PC-9 (cell line): ENCODE data around the gene BMF. TPM values are rescaled to one million over a fixed set of nuclear protein-coding genes. Genes with fewer than 3 reads are reported as not detected.

Experiments used
- BruUV-seq: library from RNA; stranded (reverse); fragments of 400-500 nt; replicated peaks from 2 replicates; lab custom pipeline; 2021; lab: Mats Ljungman, UMichigan
- CTCF ChIA-PET: fragments of 300-600 bp; sonication (Branson Sonifier 250); formaldehyde crosslinking; loops from one replicate; lab custom pipeline; 2022; ENCODE audit warnings: antibody characterized with exemption; lab: Charles Lee
- POLR2A ChIA-PET: fragments of 300-600 bp; sonication (Branson Sonifier 250); formaldehyde crosslinking; loops from one replicate; lab custom pipeline; 2022; ENCODE audit warnings: antibody characterized with exemption; ENCODE audit not compliant: unreplicated experiment; lab: Charles Lee
- DNase-seq, 2 experiments: peaks; one replicate each; pipeline versions ENCODE4 v3.0.0 to v3.0.0-alpha.2; 2015 to 2022; ENCODE audit warnings: mixed read lengths in 1 of 2
- H2AFZ ChIP-seq: fragments of 200-600 bp; sonication (generic); 2 replicates; pipeline ENCODE4 v1.8.1; 2017; ENCODE audit warnings: antibody characterized with exemption
- H3F3A ChIP-seq: fragments of 200-600 bp; sonication (generic); 2 replicates; pipeline ENCODE4 v1.8.1; 2017; ENCODE audit warnings: antibody characterized with exemption, mild to moderate bottlenecking, low read depth; ENCODE audit not compliant: insufficient read depth
- H3K27ac ChIP-seq: fragments of 200-600 bp; sonication (generic); 2 replicates; pipeline ENCODE4 v1.6.1; 2016; ENCODE audit warnings: mixed run types
- H3K27me3 ChIP-seq: fragments of 200-600 bp; sonication (generic); 2 replicates; pipeline ENCODE4 v1.6.1; 2016; ENCODE audit warnings: low read depth, mixed run types; ENCODE audit not compliant: insufficient read depth
- H3K36me3 ChIP-seq: fragments of 200-600 bp; sonication (generic); 2 replicates; pipeline ENCODE4 v1.6.1; 2016; ENCODE audit warnings: low read depth, mixed run types
- H3K4me1 ChIP-seq: fragments of 200-600 bp; sonication (generic); replicated peaks from 2 replicates; pipeline ENCODE4 v1.6.1; 2016; ENCODE audit warnings: mixed run types; ENCODE audit not compliant: insufficient read depth
- H3K4me2 ChIP-seq: fragments of 200-600 bp; sonication (generic); 2 replicates; pipeline ENCODE4 v1.6.1; 2017; ENCODE audit warnings: mixed run types
- H3K4me3 ChIP-seq: fragments of 200-600 bp; sonication (generic); 2 replicates; pipeline ENCODE4 v1.6.1; 2016; ENCODE audit warnings: mixed run types
- H3K79me2 ChIP-seq: fragments of 200-600 bp; sonication (generic); 2 replicates; pipeline ENCODE4 v1.6.1; 2017; ENCODE audit warnings: low read depth, mixed run types
- H3K9me2 ChIP-seq: fragments of 200-600 bp; sonication (generic); 2 replicates; pipeline ENCODE4 v1.8.1; 2017; ENCODE audit warnings: mild to moderate bottlenecking; ENCODE audit not compliant: insufficient read depth
- H3K9me3 ChIP-seq: fragments of 200-600 bp; sonication (generic); 2 replicates; pipeline ENCODE4 v1.8.1; 2016; ENCODE audit warnings: low read depth; ENCODE audit not compliant: insufficient read depth
- H4K20me1 ChIP-seq: fragments of 200-600 bp; sonication (generic); 2 replicates; pipeline ENCODE4 v1.8.1; 2017; ENCODE audit not compliant: insufficient read depth
- CTCF ChIP-seq: fragments of 200-600 bp; sonication (generic); conservative IDR thresholded peaks from 2 replicates; pipeline ENCODE4 v1.6.1; 2017; ENCODE audit warnings: mixed run types, antibody characterized with exemption, mild to moderate bottlenecking, moderate library complexity
- EZH2 ChIP-seq: fragments of 200-600 bp; sonication (generic); IDR thresholded peaks from 2 replicates; pipeline ENCODE4 v1.8.0; 2017; ENCODE audit warnings: antibody characterized with exemption, low read depth
- intact Hi-C: fragments of 100-400 bp; cut with micrococcal nuclease; formaldehyde crosslinking; loops from one replicate; pipeline ENCODE4 v1.10.0; 2022; ENCODE audit not compliant: unreplicated experiment
- total RNA-seq: library from RNA; stranded (reverse); gene quantifications from 2 replicates; pipeline ENCODE4 v1.2.3, GENCODE V29; 2021

Gene BMF
- total RNA-seq, 1 experiment from 2014 or later, result 11.0 TPM

GRCh38 chr15:40047415-40048210 is 61.1 kb downstream of the BMF start:
- H2AFZ ChIP-seq, result 0 out of 2 replicates have a peak overlapping the region, but pooled peaks have one; percentile 21
- H3K36me3 ChIP-seq, result no peaks in the 10 kb centered on the region
- peaks cover 32% of the 10 kb centered on the region for H3F3A ChIP-seq
- no peaks in the 10 kb centered on the region for H4K20me1 ChIP-seq
- DNase-seq, result peak; percentile 49 to 82
- TF ChIP-seq CTCF (no peak), EZH2 (no peak)
- ChIA-PET CTCF (interaction anchor here (0.6 to 4.4 kb wide), 4 partner anchors 58 to 170 kb away, joined by 3 to 67 read pairs (median 4); no protein-coding TSS in a partner anchor), POLR2A (interaction anchor here (0.6 to 0.7 kb wide), 3 partner anchors 52 to 1308 kb away, joined by 3 to 5 read pairs (median 4); no protein-coding TSS in a partner anchor)
- no peaks in the 10 kb centered on the region for H3K9me3 ChIP-seq
- no peaks in the 10 kb centered on the region for H3K9me2 ChIP-seq
- H3K79me2 ChIP-seq, result no peaks in the 10 kb centered on the region
- peak overlapping the region; percentile 94 for H3K27ac ChIP-seq
- peak overlapping the region; percentile 61 for H3K4me2 ChIP-seq
- no peaks in the 10 kb centered on the region for H3K27me3 ChIP-seq
- intact Hi-C loops, result loop anchor here (1.0 kb wide), 1 partner anchor 115 kb away; no protein-coding TSS in a partner anchor
- no peak overlapping the region for H3K4me3 ChIP-seq
- peaks cover 55% of the 10 kb centered on the region for H3K4me1 ChIP-seq
- no TSS peak for BruUV-seq

GRCh38 chr15:40046721-40047414 is 61.8 kb downstream of the BMF start:
- no peaks in the 10 kb centered on the region for H3K9me2 ChIP-seq
- H4K20me1 ChIP-seq, result no peaks in the 10 kb centered on the region
- peaks cover 48% of the 10 kb centered on the region for H3K4me1 ChIP-seq
- H3K27ac ChIP-seq, result peak overlapping the region; percentile 94
- peak overlapping the region; percentile 61 for H3K4me2 ChIP-seq
- no peaks in the 10 kb centered on the region for H3K79me2 ChIP-seq
- H3F3A ChIP-seq, result peaks cover 32% of the 10 kb centered on the region
- no peak overlapping the region for H2AFZ ChIP-seq
- CTCF ChIA-PET, result interaction anchor here (0.6 to 4.4 kb wide), 4 partner anchors 58 to 115 kb away, joined by 3 to 67 read pairs (median 4); partner anchors contain the start of gene BMF
- intact Hi-C loops, result loop anchor here (1.0 kb wide), 1 partner anchor 115 kb away; no protein-coding TSS in a partner anchor
- BruUV-seq, result no TSS peak
- TF ChIP-seq CTCF (no peak), EZH2 (no peak)
- DNase-seq, result peak in 1 of 2 experiments; percentile 76
- no peaks in the 10 kb centered on the region for H3K27me3 ChIP-seq
- H3K9me3 ChIP-seq, result no peaks in the 10 kb centered on the region
- POLR2A ChIA-PET, result interaction anchor here (0.6 to 0.7 kb wide), 3 partner anchors 53 to 968 kb away, joined by 3 to 5 read pairs (median 4); partner anchors contain the start of gene BUB1B
- no peak overlapping the region for H3K4me3 ChIP-seq
- H3K36me3 ChIP-seq, result no peaks in the 10 kb centered on the region

GRCh38 chr15:40045572-40046217 is 63.0 kb downstream of the BMF start:
- Histone ChIP-seq H4K20me1 (no peaks in the 10 kb centered on the region), H3K79me2 (no peaks in the 10 kb centered on the region), H3K27me3 (no peaks in the 10 kb centered on the region), H3K9me2 (no peaks in the 10 kb centered on the region), H3K4me3 (no peak overlapping the region), H3K4me1 (peaks cover 46% of the 10 kb centered on the region), H3K27ac (no peak overlapping the region), H2AFZ (no peak overlapping the region), H3K4me2 (peak overlapping the region; percentile 81), H3K9me3 (no peaks in the 10 kb centered on the region), H3K36me3 (no peaks in the 10 kb centered on the region), H3F3A (peaks cover 24% of the 10 kb centered on the region)
- CTCF ChIA-PET, result interaction anchor here (0.6 to 4.4 kb wide), 10 partner anchors 60 to 1805 kb away, joined by 3 to 67 read pairs (median 4); partner anchors contain the start of gene BMF
- BruUV-seq, result no TSS peak
- DNase-seq, result no peak
- POLR2A ChIA-PET, result interaction anchor here (0.6 to 0.7 kb wide), 4 partner anchors 140 to 461 kb away, joined by 3 to 4 read pairs (median 3); no protein-coding TSS in a partner anchor
- no peak for TF ChIP-seq EZH2
- no peak for TF ChIP-seq CTCF
- intact Hi-C loops, result loop anchor here (1.0 kb wide), 3 partner anchors 58 to 229 kb away; no protein-coding TSS in a partner anchor
